NCI-H69 (cell line): ENCODE results near the gene KIF3B.
"Not testable (repeated sequence)": the region's sequence is repeated elsewhere in the genome, so short reads cannot be mapped to it uniquely, and the experiment has no call there.

Experiments
- DNase-seq: peaks from one replicate; lab custom pipeline; 2025; lab: John Stamatoyannopoulos, UW

The KIF3B gene

DNA sequence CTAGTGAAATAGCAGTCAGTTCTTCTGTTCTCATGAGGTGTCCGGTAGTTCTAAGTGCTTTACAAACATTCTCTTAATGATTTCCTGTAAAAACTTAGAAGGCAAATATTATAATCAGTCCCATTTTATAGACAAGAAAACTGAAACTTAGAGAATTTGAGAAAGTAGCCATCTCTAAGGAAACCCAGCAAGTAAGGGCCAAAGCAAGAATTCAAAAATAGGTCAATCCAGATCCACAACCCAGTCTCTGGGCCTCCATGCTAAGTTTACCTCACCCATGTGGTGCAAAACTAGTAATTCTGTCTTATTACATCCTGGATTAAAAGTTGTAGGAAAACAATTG is 53.1 kb downstream of the KIF3B start:
- DNase-seq, result no peak

DNA sequence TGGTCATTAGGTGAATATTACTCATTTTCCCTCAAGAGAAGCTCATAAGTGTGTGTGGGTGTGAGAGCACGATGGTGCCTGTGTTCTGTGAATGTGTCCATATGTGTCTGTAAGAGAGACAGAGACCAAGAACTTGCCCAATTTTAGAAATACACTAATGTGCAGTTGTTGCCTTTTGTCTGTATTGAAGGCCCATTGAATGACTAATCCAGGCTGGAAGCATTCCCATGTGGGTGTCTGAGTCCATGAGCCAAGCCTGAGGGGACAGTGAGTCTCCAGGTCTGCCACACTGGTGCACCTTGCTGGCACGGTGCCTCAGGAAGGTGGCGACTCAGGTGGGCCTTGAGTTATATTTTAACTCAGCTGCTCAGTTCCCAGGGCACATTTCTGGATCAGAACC is 55.2 kb downstream of the KIF3B start:
- no peak for DNase-seq

DNA sequence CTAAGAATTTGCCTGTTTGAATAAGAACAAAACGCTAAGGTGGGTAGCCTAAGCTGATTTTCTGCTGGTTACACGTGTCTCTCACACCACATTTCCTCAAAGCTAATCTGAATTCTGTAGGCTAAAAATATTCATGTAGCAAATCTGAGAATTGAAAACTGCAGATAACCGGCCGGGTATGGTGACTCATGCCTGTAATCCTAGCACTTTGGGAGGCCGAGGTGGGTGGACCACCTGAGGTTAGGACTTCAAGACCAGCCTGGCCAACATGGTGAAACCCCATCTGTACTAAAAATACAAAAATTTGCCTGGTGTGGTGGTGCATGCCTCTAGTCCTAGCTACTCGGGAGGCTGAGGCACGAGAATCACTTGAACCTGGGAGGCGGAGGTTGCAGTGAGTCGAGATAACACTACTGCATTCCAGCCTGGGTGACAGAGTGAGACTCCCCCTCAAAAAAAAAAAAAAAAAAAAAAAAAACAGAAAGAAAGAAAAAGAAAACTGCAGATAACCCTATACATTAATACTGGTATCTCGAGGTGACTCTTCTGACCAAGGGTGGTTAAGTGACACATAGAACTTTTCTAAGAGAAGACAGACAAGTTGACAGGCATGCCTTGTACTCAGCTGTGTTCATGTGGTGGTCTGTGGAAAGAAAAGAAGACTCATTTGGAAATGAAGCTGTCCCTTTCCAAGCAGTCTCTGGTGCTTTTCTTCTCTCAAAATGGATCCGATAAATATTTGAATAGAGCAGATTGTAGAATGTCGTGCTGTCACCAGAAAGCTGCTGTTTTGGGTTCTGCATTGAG is 55.9 kb downstream of the KIF3B start:
- no peak for DNase-seq

DNA sequence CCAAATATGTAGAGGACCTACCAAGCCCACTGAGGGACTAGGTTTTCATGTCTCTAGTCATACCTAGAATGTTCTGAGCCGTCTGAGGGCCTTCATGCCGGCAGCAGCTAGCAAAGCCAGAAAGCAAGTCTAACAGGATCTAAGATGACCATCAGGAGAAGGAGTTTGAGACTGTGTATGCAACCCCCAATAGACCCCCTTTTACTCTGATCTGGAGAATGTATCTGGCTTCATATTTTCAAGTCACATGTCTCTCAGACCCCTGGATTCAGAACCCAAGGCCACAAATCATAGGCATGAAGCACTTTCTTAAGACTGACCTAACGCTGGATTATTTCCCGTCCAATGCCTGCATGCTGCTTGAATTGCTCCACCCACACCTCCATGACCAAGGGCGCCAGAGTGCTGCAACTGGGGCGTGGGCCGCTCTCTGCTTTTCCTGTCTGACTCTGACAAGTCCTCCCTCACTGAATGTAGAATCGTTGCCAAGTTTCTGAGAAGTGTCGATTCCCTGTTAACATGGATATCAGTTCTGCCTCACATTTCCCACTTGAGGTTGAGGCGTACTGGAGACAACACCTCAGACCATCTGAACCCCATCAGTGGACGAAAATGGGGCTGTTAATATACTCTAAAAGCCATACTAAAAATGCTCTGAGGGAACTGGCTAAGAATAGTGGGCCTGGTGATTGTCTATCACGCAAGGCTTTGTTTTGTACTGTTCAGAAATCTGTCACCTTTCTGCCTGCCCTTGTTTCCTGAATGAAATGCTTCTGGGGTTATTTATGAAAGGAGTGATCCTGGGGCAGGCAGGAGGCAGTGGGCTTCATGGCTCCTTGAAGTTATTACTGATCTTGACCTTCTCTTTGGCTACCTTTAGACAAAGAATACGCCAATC is 56.8 kb downstream of the KIF3B start:
- DNase-seq, result no peak

DNA sequence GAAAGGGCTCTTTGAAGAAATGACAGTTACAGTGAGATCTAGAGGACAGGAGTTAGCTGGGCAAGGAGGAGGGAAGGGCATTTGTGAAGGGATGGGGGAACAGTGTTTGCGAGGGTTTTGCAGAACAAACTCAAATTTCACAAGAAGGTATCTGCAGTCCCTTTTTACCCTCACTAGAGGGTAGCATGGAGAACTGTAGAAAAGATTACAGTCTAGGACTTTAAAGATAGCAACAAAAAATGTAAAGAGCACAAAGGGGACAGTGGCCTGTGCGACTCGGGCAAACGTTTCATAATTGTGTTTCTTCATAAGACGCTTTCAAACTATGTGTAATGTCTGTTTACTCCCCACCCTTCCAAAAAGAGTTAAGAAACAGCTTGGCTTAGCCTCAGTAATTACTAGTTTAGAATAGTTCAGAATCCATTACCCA is 59.5 kb downstream of the KIF3B start:
- DNase-seq, result peak; percentile 55

DNA sequence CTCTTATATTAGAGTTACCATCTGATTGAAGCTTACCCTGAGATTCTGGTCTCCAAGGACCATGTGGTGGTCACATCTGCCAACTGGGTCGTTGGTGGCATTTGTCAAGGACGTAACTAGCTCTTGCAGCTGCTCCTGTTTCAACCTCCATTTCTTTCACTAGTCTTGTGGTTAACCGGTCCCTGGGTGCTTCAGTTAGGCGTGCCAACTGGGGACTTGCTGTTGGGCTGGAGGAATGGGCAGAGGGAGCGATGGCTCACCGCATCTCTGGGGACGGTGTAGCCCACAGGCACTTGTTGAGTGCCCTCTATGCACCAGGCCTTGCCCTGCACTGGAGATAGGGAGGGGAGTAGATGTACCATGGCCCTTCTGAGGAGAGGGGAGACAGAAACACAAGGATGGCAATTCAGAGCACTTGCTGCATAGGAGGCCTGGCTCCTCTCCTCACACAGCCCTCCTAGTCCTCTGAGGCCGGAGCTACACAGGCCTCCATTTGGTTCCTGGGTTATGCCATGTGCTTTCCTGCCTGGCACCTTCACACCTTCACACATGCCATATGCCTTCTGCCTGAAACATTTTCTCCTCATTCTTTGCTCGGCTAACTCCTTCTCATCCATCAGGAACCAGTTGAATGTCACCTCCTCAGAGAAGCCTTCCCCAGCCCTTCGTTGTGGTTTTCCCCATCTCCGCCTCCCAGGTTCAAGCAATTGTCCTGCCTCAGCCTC is 60.6 kb downstream of the KIF3B start:
- DNase-seq, result no peak

DNA sequence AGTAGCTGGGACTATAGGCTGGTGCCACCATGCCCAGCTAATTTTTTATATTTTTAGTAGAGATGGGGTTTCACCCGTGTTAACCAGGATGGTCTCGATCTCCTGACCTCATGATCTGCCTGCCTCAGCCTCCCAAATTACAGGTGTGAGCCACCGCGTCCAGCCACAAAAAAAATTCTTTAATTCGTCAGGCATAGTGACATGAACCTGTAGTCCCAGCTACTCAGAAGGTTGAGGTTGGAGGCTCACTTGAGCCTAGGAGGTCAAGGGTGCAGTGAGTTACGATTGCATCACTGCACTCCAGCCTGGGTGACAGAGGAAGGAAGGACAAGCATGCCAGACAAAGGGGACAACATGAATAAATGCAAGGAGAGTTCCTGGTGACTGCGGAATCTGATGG is 61.2 kb downstream of the KIF3B start:
- DNase-seq, result no peak

DNA sequence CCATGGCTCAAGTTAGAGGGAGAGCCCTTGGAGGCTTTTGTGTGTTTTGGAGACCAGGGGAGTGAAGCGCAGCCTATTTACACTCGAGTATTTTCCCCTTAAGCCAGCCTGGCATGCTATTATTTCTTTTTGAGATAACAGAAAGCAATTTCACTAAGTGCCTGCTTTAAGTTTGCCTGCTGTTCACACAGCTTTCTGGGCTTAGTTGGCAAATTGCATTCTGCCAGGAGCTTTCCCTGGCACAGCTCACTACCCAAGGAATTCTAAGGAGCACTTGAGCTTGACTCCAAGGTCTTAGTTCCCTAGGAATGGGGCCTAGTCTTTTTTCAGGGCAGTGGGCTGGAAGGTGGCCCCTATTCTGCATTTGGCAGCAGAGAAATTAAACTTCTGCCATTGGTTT is 61.7 kb downstream of the KIF3B start:
- no peak for DNase-seq

DNA sequence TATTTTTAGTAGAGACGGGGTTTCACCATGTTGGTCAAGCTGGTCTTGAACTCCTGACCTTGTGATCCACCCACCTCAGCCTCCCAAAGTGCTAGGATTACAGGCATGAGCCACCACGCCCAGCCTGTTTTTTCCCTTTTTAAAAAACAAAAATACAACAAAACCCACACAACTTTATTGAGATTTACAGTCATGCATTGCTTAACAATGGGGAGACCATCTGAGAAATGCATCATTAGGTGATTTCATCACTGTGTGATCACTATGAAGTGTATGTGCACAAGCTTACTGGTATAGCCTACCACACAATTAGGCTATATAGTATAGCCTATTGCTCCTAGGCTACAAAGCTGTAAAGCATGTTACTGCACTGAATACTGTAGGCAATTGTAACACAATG is 63.6 kb downstream of the KIF3B start:
- DNase-seq, result not testable (repeated sequence)

DNA sequence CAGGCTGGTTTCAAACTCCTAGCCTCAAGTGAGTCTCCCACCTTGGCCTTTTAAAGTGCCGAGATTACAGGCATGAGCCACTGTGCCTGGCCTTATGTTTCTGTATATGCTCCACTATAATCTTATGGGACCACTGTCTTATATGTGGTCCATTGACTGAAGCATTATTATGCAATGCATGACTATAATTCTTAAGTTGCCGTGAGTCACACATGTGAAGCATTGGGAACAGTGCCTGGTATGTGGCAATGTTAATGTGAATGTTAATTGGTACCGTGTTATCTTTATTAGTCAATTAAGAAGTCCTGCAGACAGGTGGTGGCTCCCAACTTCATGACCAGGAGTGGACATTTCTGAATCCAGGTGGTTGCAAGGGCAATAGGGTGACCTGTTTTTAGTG is 66.0 kb downstream of the KIF3B start:
- DNase-seq, result no peak

DNA sequence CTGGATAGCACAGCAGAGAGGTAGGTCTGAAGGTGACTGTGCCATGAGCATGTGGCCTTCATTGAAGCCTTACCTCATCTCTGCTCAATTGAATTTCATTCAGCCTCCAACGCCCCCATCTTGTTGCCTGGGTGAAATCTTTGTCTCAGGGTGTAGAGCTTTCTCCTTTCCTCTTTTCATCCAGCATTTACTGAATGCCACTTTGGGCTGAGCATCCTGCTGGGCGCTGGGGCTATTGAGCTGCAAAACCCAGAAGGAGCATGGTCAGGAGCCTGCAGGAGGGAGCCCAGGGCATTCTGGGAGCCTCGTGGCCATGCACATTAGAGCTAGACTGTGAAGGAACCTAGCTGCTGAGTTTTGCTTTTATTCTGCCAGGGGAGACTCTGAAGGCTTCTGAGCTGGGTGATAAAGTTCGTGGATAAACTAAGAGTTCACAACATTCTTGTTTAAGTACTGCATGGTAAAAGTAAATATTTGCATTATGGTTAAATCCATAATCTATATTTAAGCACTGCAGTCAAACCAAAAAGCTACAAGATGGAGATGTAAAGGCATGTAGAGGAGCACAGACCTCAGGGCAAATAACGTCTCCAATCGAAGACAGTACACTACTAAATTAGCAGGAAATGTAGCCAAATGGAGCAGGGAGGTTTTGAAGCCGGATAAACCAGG is 67.5 kb downstream of the KIF3B start:
- DNase-seq, result peak; percentile 73

DNA sequence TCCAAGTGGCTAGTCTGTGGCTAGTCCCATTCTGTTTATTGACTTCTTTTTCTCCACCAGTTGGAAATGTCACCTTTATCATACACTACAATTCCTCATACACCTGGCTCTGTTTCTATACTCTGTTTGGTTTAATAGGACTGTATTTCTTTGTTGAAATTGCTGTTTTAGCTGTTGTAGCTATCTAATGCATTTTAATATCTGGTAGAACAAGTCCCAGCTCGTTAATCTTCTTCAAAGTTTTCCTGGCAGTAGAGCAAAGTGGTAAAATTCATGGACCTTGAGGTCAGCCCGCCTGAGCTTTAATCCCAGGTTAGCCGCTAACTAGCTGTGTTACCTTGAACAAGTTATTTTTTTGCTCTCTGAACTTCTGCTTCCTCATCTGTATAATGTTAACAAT is 70.8 kb downstream of the KIF3B start:
- DNase-seq, result no peak

DNA sequence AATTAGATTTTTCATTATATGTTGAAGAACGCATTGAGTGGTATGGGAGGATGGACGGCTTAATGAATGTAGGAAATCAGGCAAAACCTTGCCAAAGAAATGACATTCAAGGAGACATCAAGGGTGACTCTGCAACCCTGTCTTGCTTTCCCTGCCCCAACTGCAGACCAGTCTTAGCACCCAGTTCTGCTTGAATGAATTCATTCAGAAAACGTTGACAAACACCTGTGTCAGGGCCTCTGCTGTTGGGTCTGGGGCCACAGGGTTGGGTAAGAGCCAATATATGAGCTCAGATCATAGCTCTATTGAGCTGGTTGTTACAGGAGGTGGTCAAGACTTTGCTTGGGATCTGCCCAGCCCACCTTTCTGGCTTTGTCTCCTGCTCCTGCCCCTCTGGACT is 73.0 kb downstream of the KIF3B start:
- DNase-seq, result peak; percentile 27

DNA sequence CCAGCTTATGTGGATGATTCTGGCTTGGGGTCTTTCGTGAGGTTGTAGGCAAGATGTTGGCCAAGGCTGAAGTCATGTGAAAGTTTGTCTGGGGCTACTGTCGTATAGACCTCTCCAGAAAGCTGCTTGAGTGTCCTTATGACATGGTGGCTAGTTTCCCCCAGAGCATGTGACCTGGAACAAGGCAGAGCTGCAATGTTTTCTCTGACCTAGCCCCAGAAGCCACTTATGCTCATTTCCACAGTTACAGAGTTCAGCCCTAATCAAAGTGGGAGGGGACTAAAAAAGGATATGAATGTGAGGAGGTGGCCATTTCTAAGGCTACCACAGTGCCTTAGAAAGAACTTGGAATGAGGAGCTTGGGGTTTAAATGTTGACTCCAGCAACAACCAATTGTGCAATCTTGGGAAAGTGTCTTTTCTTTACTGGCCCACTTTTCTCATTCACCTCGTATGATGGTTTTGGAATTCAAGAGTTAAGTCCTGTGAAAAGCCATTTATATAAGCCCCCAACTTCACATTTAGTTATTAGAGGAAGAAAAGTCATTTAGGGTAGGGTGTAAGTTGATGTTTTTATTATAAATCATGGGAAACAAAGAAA is 74.8 kb downstream of the KIF3B start:
- no peak for DNase-seq

DNA sequence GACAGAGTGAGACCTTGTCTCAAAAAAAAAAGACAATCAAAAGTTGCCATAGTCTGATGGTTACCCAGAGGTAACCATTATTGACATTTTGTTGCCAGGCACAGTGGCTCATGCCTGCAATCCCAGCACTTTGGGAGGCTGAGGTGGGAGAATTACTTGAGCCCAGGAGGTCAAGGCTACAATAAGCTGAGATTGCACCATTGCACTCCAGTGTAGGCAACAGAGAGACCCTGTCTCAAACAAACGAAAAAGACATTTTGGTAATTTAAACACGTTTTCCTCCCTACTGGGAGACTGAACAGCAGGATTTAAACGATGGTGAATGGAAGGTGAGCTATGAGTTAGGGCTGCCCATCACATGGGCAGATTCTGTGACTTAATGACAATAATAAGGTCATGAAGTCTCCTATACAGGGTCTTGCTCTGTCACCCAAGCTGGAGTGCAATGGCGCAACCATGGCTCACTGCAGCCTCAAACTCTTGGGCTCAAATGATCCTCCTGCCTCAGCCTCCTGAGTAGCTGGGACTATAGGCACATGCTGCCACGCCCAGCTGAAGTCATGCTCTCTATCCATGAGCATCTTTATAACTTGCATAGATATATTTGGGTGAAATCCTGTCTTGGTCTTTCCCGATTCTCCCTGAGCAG is 76.5 kb downstream of the KIF3B start:
- DNase-seq, result no peak

DNA sequence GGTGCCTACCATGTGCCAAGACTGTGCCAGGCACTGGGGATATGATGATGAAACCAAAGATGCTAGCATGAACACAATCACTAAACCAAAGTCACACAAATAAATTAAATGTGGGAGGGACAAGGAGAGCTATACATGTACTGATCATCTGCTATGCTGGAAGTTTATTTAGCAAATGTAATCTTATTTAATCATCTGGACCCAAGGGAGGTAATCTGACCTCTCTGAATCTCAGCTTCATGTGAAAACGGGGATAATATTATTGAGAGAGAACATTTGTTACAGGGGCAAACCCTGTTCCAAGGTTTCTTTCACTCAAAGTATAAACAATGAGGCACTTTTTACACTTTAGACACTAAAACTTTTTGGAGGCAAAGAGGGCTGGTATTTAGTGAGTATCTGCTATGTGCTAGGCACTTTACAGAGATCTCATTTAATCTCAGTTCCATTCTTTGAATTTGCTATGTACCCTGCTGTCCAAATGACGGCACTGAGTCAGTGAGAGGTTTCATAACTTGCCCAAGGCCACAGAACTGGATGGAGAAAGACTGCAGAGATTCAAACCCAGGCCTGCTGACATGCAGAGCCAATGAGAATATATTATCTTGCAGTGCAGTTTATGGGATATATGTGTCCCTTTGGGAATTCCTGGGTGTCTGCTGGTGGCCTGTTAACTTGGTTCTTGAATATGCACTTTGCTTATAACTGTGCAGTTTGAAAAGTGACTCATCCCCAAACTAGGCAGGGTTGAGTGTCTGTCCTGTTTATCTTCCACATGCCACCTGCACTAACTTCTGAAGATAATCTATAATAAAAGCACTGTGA is 77.4 kb downstream of the KIF3B start:
- DNase-seq, result peak; percentile 30

DNA sequence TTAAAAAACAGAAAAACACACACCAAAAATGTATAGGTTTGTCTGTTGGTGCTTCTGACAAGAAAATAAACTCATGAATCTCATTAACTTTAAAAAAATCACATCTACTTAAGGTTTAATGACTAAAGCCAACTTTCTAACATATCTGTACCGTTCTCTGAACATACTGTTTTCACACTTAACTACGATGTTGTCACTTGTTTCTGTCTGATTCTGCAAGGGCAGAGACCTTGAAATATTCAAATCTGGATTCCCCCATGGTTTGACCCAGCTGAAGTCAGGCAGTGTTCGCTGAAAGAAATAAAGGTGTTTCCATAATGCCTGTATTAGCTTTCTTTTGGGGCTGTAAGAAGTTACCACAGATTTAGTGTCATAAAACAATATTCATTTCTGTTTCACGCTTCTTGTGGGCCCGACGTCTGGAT is 78.0 kb downstream of the KIF3B start:
- DNase-seq, result no peak

DNA sequence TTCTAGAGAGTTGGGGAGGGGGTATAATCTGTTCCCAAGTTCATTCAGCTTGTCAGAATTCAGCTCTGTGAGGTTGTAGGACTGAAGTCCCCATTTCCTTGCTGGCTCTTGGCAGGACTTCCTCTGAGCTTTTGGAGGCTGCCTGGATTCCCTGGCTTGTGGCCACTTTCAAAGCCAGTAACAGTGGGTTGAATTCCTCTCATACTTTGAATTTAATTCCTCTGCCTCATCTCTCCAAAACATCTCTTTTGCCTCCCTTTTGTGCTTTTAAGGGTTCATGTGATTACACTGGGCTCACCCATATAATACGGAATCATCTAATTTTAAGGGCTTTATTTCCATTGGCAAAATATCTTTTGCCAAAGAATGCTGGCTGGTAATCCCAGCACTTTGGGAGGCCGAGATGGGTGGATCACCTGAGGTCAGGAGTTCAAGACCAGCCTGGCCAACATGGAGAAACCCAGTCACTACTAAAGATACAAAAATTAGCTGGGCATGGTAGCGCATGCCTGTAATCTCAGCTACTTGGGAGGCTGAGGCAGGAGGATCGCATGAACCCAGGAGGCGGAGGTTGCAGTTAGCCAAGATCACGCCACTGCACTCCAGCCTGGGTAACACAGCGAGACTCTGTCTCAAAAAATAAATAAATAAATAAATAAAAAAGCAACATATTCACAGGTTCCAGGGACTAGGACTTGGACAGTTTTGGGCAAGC is 78.6 kb downstream of the KIF3B start:
- not testable (repeated sequence) for DNase-seq

DNA sequence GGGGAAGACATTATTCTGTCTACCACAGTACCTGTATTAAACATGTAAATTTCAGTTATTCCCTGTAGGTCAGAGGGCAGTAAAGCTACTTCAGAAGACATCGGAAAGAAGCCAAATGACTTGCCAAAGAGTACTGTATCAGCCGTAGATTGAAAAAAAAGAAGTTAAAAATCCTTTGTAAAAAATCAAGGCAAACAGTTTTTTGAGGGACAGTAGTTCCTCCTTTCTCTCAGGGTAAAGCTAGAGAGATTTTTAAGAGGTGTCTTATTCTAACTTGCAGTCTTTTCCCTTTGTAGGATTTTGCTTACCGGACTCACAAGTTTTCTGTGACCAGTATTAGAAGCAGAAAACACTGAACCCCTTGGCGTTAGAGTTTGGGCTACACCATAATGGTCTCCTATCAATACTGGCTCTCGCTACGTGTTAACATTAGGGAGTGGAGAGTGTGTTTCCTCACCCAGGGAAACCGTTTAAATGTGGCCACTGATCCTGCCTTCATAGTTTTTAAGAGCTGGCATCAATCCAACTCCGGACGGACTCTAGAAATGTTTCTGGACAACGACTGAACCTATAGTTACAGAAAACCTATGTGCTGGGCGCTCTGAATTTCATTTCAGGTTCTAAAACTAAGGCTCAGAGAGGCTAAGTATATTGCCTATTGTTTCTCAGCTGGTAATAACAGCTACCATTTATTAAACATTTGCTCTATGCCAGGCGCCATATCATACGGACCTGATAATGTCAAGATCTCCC is 79.3 kb downstream of the KIF3B start:
- peak; percentile 67 for DNase-seq
